GM23338 (cell line): ENCODE data around the gene ZNF324.

Experiments
- CREB1 ChIP-seq: fragments of 250-450 bp; sonication (Bioruptor Pico); IDR thresholded peaks from 2 replicates; pipeline ENCODE4 v1.5.0; 2020; ENCODE audit warnings: low read depth, mild to moderate bottlenecking, moderate library complexity
- CTCF ChIP-seq, 2 experiments: fragments of 200-600 bp in 1 of 2; sonication (generic) in 1 of 2; conservative IDR thresholded peaks; 2 replicates each; pipeline versions ENCODE4 v1.5.1 to v1.6.1; 2016 to 2017; ENCODE audit warnings: antibody characterized with exemption in 2 of 2, low read depth in 2 of 2, mild to moderate bottlenecking in 2 of 2, moderate library complexity in 1 of 2
- ETS1 ChIP-seq: IDR thresholded peaks from 2 replicates; pipeline ENCODE4 v1.6.1; 2016; ENCODE audit warnings: antibody characterized with exemption
- EZH2 ChIP-seq: fragments of 200-600 bp; sonication (generic); IDR thresholded peaks from one replicate; pipeline ENCODE4 v1.8.0; 2017; ENCODE audit warnings: antibody characterized with exemption, mild to moderate bottlenecking, low read depth; ENCODE audit not compliant: unreplicated experiment
- EZH2phosphoT487 ChIP-seq: fragments of 200-600 bp; sonication (generic); IDR thresholded peaks from one replicate; pipeline ENCODE4 v1.8.1; 2018; ENCODE audit warnings: antibody characterized with exemption; ENCODE audit not compliant: unreplicated experiment
- JUNB ChIP-seq: IDR thresholded peaks from one replicate; pipeline ENCODE4 v1.6.1; 2016; ENCODE audit warnings: antibody characterized with exemption; ENCODE audit not compliant: unreplicated experiment
- POLR2AphosphoS5 ChIP-seq: IDR thresholded peaks from 2 replicates; pipeline ENCODE4 v1.6.1; 2016; ENCODE audit warnings: antibody characterized with exemption, low read depth
- REST ChIP-seq: IDR thresholded peaks from one replicate; pipeline ENCODE4 v1.6.1; 2018; ENCODE audit warnings: antibody characterized with exemption; ENCODE audit not compliant: unreplicated experiment
- STAT1 ChIP-seq: IDR thresholded peaks from one replicate; pipeline ENCODE4 v1.6.1; 2016; ENCODE audit warnings: antibody characterized with exemption; ENCODE audit not compliant: unreplicated experiment
- ZNF114 ChIP-seq: fragments of 250-450 bp; sonication (Bioruptor Pico); IDR thresholded peaks from 2 replicates; pipeline ENCODE4 v1.5.0; 2020; ENCODE audit warnings: mild to moderate bottlenecking, moderate library complexity
- ZNF331 ChIP-seq: fragments of 250-450 bp; sonication (Bioruptor Pico); IDR thresholded peaks from 2 replicates; pipeline ENCODE4 v1.5.0; 2020; ENCODE audit warnings: low read depth, mild to moderate bottlenecking, moderate library complexity

- TF ChIP-seq CTCF (conservative IDR thresholded peaks at IDR 0.05; ENCODE audit: low read depth in 2 of 2) (no peak), POLR2AphosphoS5 (no peak), EZH2 (no peak), ETS1 (no peak), ZNF331 (no peak), JUNB (no peak), CREB1 (CRISPR knock-in tag) (no peak), EZH2phosphoT487 (no peak), ZNF114 (CRISPR knock-in tag) (no peak), REST (no peak), STAT1 (no peak)
Measured at GRCh38 chr19:58453743-58454142, 13.1 kb upstream of the ZNF324 start.
